Islet precursor cell (in vitro differentiated cells): ENCODE measurements around the gene RNU6-9.

ENCODE experiments used
- DNase-seq: peaks from one replicate; pipeline ENCODE4 v3.0.0-alpha.2; 2018

Gene RNU6-9

GRCh38 chr19:899336-900042 lies 6.2 kb downstream of the RNU6-9 start:
- DNase-seq = no peak

- no peak for DNase-seq
Measured at GRCh38 chr19:900043-900301, 6.7 kb downstream of the RNU6-9 start.

GRCh38 chr19:900302-901111 lies 7.2 kb downstream of the RNU6-9 start:
- no peak for DNase-seq

- DNase-seq = no peak
Measured at GRCh38 chr19:901216-902092, 8.2 kb downstream of the RNU6-9 start.

GRCh38 chr19:902093-902370 lies 8.7 kb downstream of the RNU6-9 start:
- no peak for DNase-seq

DNA sequence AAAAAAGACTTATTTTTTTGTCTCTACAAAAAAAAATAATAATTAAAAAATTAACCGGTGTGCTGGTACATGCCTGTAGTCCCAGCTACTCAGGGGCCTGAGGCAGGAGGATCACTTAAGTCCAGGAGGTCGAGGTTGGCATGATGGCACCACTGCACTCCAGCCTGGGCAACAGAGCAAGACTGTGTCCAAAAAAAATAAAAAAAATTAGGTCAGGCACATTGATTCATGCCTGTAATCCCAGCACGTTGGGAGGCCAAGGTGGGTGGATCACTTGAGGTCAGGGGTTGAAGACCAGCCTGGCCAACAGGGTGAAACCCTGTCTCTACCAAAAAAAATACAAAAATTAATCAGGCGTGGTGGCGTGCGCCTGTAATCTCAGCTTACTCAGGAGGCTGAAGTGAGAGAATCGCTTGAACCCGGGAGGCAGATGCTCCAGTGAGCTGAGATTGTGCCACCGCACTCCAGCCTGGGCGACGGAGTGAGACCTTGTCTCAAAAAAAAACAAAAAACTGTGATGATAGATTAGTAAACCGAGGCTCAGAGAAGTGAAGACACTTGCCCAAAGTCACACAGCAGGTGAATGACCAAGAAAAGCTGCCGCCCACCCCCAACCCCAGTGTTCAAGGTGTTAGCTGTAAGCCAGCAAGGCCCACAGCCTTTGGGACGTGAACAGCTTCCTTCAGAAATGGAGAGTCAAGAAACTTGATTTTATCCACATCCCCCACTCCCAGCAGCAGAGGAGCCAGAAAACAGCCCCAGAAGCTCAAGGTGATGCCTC lies 9.4 kb downstream of the RNU6-9 start:
- no peak for DNase-seq

GRCh38 chr19:903266-903797 lies 10.0 kb downstream of the RNU6-9 start:
- no peak for DNase-seq

- DNase-seq = no peak
Measured at GRCh38 chr19:904545-904944, 11.3 kb downstream of the RNU6-9 start.

DNA sequence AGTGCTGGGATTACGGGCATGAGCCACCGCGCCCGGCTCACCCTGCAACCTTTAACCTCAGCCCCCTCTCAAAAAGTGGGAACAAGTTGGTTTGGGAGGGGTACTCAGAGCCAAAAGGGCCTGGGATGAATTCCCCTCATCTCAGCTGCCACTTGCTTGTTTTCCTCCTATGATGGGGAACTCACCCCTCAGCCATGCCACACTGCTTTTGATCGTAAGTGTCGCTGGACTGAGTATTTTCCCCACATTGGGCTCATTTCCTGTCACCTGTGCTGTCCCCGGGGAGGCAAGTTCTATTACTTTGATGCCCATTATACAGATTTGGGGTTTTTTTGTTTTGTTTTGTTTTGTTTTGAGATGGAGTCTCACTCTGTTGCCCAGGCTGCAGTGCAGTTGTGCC lies 13.2 kb downstream of the RNU6-9 start:
- no peak for DNase-seq

DNA sequence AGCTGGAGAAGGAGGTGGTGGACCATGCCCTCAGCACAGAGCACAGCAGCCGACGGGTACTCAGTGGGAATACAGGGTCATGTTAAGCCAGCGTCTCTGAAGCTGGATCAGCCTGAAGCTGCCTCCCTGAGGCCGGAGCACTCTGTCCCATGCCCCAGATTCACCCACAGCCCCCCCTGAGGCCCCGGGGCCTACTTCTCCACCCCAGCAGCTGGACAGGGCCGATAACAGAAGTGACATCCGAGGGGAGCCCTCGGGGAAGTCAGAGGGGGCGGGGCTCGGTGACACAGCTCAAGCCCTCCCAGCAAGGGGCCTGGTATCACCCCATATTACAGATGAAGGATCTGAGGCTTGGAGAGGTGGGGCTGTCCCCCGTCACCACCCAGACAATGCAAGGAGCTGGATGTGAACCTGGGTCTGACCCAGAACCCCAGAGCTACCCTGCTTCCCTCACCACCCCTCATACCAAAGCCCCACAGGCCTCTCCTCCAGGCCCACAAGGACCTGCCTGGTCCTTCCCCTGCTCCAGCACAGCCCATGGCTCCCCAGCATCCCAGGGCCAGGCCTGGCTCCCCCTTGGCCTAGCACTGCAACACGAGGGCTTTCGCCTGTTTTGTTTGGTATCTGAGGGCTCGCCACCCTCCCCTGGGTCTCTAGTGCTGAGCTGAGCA lies 14.0 kb downstream of the RNU6-9 start:
- DNase-seq = no peak

- peak; percentile 45 for DNase-seq
Measured at GRCh38 chr19:911197-912033, 18.1 kb downstream of the RNU6-9 start.

- DNase-seq = peak; percentile 63
Measured at GRCh38 chr19:912181-913079, 19.1 kb downstream of the RNU6-9 start.

- DNase-seq = peak; percentile 75
Measured at GRCh38 chr19:913080-913748, 19.9 kb downstream of the RNU6-9 start, which contains the start of gene R3HDM4. R3HDM4 (minus strand) TSS chr19:913219; CDS start chr19:913157, 62 bp downstream.

DNA sequence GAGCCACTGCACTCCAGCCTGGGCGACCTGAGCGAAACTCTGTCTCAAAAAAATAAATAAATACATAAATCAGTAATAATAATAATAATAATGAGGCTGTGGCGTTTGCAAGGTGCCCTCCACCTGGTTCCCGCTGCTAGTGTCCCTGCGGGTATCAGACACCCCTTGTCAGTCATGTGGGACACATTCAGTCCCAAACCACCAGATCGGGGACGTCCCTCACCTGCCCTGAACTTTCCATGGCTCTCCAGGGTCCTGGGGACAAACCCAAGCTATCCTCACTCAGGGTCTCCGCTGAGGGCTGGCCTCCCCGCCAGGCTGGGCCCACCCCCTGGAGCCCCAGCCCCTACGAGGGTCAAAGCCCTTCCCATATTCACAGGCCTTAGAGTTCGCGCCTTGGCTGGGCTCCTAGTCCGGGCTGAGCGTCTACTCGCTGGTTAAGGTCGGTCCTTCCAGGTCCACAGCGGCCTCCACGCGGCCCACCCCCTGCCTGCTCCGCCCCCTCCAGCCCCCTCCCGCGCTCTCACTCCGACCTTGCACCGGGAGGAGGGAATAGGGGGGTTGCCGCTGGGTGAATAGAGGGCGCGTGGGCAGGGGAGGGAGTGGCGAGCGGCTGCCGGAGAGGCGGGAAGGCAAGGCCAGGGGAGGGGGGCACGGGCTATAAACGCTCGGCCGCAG lies 23.5 kb downstream of the RNU6-9 start:
- DNase-seq = no peak

DNA sequence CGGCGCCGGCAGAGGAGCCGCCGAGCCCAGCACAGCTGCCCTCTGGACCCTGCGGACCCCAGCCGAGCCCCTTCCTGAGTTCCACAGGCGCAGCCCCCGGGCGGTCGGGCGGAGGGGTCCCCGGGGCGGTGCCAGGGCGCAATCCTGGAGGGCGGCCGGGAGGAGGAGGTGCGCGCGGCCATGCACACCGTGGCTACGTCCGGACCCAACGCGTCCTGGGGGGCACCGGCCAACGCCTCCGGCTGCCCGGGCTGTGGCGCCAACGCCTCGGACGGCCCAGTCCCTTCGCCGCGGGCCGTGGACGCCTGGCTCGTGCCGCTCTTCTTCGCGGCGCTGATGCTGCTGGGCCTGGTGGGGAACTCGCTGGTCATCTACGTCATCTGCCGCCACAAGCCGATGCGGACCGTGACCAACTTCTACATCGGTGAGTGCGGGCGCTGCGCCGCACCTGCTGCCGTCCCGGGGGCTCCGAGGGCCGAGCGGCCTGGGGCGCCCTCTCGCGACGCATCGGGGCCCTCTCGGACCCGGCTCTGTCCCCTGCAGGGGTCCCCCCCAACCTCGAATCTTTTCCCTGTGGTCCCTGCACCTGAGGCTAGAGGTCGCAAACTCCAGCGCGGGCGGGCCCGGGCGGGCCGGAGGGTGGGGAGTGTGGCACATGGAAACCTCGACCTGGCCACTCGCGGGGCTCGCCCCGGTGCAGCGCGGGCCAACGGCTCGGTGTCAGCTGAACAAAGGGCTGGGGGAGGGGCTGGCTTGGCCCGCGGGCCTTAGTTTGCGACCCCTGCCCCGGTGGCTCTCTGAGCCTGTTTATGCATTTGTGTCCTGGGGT lies 24.3 kb downstream of the RNU6-9 start, which contains the start of gene KISS1R:
Gene KISS1R, plus strand, starts transcription at position 11 of the 829 bp plus-strand sequence. Its CDS starts 170 bp downstream, at position 181.
- peak; percentile 77 for DNase-seq

GRCh38 chr19:918152-918437 lies 24.8 kb downstream of the RNU6-9 start:
- no peak for DNase-seq

GRCh38 chr19:918481-919198 lies 25.4 kb downstream of the RNU6-9 start:
- no peak for DNase-seq
